ENCODE measurements around the gene SMCHD1.

The SMCHD1 gene

DNA sequence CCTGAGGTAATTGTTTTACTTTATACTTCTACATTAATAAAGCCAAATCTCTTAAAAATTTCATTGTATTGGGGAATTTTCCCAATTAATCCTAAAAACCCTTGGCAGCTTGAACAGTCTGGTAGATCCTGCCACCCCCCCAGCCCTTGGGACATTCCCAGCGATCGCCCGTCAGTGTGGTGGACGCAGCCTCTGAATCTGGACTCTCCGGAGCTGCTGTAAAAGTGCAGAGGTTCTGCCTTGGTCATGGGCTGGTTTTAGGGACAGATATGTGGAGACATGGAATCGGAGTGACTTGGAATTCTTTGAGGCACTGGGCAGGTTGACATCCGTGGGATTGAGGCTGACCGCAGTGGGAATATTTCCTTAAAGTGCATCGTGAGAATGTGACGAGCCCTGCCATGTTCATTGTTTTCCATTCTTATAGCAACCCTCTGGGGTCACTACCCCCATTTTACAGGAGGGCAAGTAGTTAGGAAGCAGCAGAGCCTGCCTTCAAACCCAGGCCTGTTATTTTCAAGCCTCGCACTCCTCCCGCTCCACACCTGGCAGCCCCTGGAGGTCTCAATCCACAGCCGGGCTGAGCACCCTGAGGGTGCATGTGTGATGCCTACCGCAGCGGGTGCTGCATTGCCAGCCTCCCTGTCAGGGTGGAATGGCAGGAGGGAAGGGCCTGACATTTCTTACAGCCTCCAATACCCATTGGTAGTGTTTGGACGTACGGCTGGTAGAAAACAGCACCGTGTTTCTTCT lies 197.8 kb downstream of the SMCHD1 start:
- ChIA-PET POLR2A (no interaction called here), CTCF (no interaction called here)
- DNase-seq (ENCODE audit: extremely low spot score) = no peak
- no peak for TF ChIP-seq ARNT (IDR thresholded peaks at IDR 0.05)
- TF ChIP-seq FOXK2 (IDR thresholded peaks at IDR 0.05) = no peak
- TF ChIP-seq ELF4 (IDR thresholded peaks at IDR 0.05) = no peak
- TF ChIP-seq L3MBTL2 (conservative IDR thresholded peaks at IDR 0.05) = no peak
- no peak for TF ChIP-seq SP1 (IDR thresholded peaks at IDR 0.05)
- TF ChIP-seq LEF1 (IDR thresholded peaks at IDR 0.05; ENCODE audit: borderline replicate concordance) = no peak
- no peak for TF ChIP-seq CTBP1 (IDR thresholded peaks at IDR 0.05; ENCODE audit: borderline replicate concordance)
- no peak for TF ChIP-seq PKNOX1 (IDR thresholded peaks at IDR 0.05)
- TF ChIP-seq ZNF384 (IDR thresholded peaks at IDR 0.05) = no peak
- TF ChIP-seq NFRKB (IDR thresholded peaks at IDR 0.05) = no peak
- TF ChIP-seq HDGF (IDR thresholded peaks at IDR 0.05; ENCODE audit: borderline replicate concordance) = no peak
- no peak for TF ChIP-seq FOXA1 (IDR thresholded peaks at IDR 0.05)
- TF ChIP-seq FOXM1 (IDR thresholded peaks at IDR 0.05; ENCODE audit: borderline replicate concordance) = no peak
- TF ChIP-seq SUZ12 (IDR thresholded peaks at IDR 0.05) = no peak
- TF ChIP-seq TARDBP (IDR thresholded peaks at IDR 0.05) = no peak
- TF ChIP-seq BHLHE40 (IDR thresholded peaks at IDR 0.05; ENCODE audit: borderline replicate concordance) = no peak

GRCh38 chr18:2853926-2854664 lies 198.6 kb downstream of the SMCHD1 start:
- CTCF ChIA-PET = no interaction called here
- POLR2A ChIA-PET = no interaction called here
- TF ChIP-seq L3MBTL2 (conservative IDR thresholded peaks at IDR 0.05) = no peak
- TF ChIP-seq FOXM1 (IDR thresholded peaks at IDR 0.05; ENCODE audit: borderline replicate concordance) = no peak
- no peak for TF ChIP-seq TARDBP (IDR thresholded peaks at IDR 0.05)
- no peak for TF ChIP-seq ZNF384 (IDR thresholded peaks at IDR 0.05)
- TF ChIP-seq PKNOX1 (IDR thresholded peaks at IDR 0.05) = no peak
- TF ChIP-seq HDGF (IDR thresholded peaks at IDR 0.05; ENCODE audit: borderline replicate concordance) = no peak
- no peak for TF ChIP-seq LEF1 (IDR thresholded peaks at IDR 0.05; ENCODE audit: borderline replicate concordance)
- no peak for TF ChIP-seq CTBP1 (IDR thresholded peaks at IDR 0.05; ENCODE audit: borderline replicate concordance)
- TF ChIP-seq ELF4 (IDR thresholded peaks at IDR 0.05) = no peak
- TF ChIP-seq NFRKB (IDR thresholded peaks at IDR 0.05) = no peak
- TF ChIP-seq FOXK2 (IDR thresholded peaks at IDR 0.05) = no peak
- TF ChIP-seq SP1 (IDR thresholded peaks at IDR 0.05) = no peak
- TF ChIP-seq ARNT (IDR thresholded peaks at IDR 0.05) = no peak
- no peak for TF ChIP-seq FOXA1 (IDR thresholded peaks at IDR 0.05)
- TF ChIP-seq SUZ12 (IDR thresholded peaks at IDR 0.05) = no peak
- TF ChIP-seq BHLHE40 (IDR thresholded peaks at IDR 0.05; ENCODE audit: borderline replicate concordance) = no peak
- no peak for DNase-seq (ENCODE audit: extremely low spot score)

Data from HEK293T (cell line).